Astrocyte of the spinal cord (primary cell): Measurements from ENCODE around the gene GNAO1.

Experiments
- DNase-seq: peaks from one replicate; pipeline ENCODE4 v3.0.0; 2011; ENCODE audit warnings: low read depth, low spot score
- H3K4me3 ChIP-seq: 2 replicates; pipeline ENCODE4 v1.5.1; 2011; ENCODE audit warnings: low read depth, mild to moderate bottlenecking, low read length, moderate library complexity
- in situ Hi-C: cut with HindIII; loops from 2 replicates; pipeline ENCODE4 v1.10.0; 2017; ENCODE audit warnings: low sequenced_read_pairs
- TF ChIP-seq, protein P1 (sequence below): IDR thresholded peaks from 2 replicates; pipeline ENCODE4 v1.5.1; 2012; ENCODE audit warnings: low read depth, mild to moderate bottlenecking, low read length, inconsistent platforms

GNAO1 gene

DNA sequence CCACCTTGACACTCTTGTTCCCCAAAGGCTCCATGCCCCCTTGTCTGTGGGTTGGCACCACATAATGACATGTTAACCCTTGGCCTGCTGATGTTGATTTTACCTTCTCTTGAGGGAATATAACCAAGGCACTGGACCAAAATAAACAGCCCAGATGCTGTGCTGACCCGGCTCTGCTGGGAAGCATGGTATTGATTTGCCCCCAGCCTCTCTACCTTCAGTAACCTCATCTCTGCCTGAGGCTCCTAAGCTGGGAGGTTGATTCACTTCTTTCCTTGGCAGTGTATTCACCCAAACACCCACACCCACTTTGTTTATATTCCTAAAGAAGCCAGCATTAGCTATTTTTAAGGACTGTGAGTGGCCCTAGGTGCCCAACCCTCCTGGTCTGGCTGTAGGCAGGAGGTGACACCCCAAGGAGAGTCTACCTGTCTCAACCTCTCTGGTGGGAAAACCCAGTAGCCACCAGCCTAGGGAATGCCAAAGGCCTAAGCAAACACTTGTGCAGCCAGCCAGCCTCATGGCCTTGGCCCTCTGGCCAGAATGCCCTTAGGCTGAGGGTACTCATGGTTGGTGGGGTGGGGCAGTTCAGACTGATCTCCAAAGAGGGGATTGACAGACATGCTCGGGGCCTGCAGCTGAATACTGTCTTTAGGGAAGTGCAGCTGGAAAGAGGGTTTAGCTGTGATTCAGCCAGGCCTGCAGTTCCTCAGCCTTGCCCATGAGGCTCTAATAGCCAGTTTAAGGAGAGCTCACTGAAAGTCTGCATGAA is 42.7 kb downstream of the GNAO1 start:
- TF ChIP-seq, protein P1, sequence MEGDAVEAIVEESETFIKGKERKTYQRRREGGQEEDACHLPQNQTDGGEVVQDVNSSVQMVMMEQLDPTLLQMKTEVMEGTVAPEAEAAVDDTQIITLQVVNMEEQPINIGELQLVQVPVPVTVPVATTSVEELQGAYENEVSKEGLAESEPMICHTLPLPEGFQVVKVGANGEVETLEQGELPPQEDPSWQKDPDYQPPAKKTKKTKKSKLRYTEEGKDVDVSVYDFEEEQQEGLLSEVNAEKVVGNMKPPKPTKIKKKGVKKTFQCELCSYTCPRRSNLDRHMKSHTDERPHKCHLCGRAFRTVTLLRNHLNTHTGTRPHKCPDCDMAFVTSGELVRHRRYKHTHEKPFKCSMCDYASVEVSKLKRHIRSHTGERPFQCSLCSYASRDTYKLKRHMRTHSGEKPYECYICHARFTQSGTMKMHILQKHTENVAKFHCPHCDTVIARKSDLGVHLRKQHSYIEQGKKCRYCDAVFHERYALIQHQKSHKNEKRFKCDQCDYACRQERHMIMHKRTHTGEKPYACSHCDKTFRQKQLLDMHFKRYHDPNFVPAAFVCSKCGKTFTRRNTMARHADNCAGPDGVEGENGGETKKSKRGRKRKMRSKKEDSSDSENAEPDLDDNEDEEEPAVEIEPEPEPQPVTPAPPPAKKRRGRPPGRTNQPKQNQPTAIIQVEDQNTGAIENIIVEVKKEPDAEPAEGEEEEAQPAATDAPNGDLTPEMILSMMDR = no peak
- in situ Hi-C loops = no loop called here
- H3K4me3 ChIP-seq = no peak overlapping the region
- DNase-seq = no peak

DNA sequence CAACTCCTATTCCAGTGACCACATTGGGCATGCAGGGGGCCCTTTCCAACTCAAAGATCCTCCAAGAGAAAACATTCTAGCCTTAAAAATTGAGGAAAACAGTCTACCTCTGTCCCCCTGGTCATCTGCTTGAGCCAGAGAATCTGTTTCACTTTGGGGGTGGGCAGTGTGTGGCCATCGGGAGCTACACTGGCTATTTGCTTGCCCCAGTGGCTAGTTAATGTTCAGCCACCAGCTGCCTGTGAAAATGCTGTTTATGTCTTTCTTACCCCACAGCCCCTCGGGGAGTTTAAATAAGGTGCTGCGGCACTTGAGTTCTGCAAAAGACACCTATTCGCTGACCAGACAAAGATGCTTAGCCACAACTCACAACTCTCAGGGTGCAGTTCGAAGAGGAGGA is 43.4 kb downstream of the GNAO1 start:
- no peak overlapping the region for H3K4me3 ChIP-seq
- no peak for DNase-seq
- in situ Hi-C loops = no loop called here
- TF ChIP-seq, protein P1 = no peak

DNA sequence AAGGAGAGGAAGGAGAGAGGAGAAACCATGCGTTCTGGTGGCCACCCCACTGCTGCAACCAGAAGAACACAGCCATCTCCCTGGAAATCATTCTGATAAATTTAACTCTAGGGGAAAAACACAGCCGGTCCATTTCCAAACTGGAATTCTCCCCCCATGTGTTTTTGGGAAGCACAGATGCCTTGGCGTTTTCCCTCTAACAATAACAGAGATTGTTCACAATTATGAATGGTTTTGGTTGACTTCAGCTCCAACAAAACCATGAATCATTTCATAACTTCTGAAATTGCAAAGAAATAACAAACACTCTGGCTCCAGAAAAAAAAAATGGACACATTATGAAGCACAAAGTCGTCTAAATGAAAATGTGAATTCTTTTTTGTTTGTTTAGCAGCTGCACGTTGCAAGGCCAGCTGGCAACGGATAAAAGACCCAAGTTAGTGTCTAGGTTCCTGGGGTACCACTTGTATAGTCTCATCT is 46.2 kb downstream of the GNAO1 start:
- DNase-seq = no peak
- H3K4me3 ChIP-seq = no peak overlapping the region
- TF ChIP-seq, protein P1 = no peak
- in situ Hi-C loops = no loop called here

DNA sequence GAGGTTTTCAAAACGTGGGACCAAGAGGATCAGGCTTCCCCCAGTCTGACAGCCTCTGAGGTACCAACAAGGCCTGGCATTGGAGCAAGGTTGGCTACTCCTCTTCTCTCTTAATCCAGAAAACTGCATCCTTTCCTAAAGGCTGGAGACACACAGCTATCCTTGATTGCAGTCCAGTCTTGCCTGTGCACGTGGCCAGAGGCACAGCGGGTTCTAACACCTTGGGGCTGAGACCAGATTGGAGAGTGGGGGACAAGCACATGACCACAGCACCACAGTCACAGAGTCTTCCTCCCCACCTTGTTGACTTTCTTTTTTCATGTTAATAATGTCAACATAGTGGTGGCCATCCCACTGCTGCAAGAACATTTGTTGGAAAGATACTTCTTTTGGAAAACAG is 46.9 kb downstream of the GNAO1 start:
- H3K4me3 ChIP-seq = no peak overlapping the region
- in situ Hi-C loops = no loop called here
- DNase-seq = no peak
- TF ChIP-seq, protein P1 = no peak

DNA sequence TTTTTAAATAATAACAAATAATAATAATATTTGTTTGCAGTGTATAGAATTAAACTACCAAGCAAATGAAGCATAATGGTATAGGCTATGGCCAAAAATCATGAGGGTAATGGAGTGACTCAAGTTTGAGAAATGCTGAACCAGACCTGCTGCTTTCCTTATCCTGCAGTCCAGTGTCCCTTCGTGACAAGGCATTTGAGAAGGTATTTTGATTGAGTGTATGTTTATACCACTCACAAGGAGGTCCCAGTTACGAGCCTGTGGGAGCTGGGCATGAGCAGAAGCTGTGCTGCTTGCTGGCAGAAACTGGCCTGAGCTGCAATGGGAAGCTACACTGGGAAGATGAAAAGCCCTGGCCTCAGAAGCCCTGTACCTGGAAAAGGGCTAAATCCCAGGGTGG is 50.3 kb downstream of the GNAO1 start:
- TF ChIP-seq, protein P1 = no peak
- DNase-seq = no peak
- in situ Hi-C loops = no loop called here

DNA sequence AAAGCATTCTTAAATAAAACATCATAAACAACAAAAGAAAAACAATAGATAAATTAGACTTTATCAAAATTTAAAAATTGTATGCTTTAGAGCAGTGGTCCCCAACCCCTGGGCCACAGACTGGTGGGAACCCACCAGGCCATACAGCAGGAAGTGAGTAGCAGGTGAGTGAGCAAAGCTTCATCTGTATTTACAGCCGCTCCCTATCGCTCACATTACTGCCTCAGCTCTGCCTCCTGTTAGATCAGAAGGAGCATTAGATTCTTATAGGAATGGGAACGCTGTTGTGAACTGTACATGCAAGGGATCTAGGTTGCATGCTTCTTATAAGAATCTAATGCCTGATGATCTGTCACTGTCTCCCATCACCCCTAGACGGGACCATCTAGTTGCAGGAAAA is 51.5 kb downstream of the GNAO1 start:
- in situ Hi-C loops = no loop called here
- no peak overlapping the region for H3K4me3 ChIP-seq
- TF ChIP-seq, protein P1 = no peak
- no peak for DNase-seq

More for the DNA sequence above, 50.3 kb downstream of the GNAO1 start:
- H3K4me3 ChIP-seq = no peak overlapping the region
